H1 (cell line): Measurements from ENCODE around the gene DPY19L3. TPM values are rescaled to one million over a fixed set of nuclear protein-coding genes. Genes with fewer than 3 reads are reported as not detected.

ENCODE experiments used
- CTCF ChIA-PET: fragments of 300-600 bp; sonication (Branson Sonifier 250); formaldehyde crosslinking; loops from one replicate; lab custom pipeline; 2021; ENCODE audit not compliant: partially characterized antibody; lab: Charles Lee
- POLR2A ChIA-PET: fragments of 300-600 bp; sonication (Branson Sonifier 250); formaldehyde crosslinking; loops from one replicate; lab custom pipeline; 2021; ENCODE audit warnings: inconsistent platforms; ENCODE audit not compliant: partially characterized antibody; lab: Charles Lee
- DNase-seq, 2 experiments: peaks; one replicate each; pipeline versions ENCODE4 v3.0.0 to v3.0.0-alpha.2; 2010 to 2022; ENCODE audit warnings: low spot score in 2 of 2, low read depth in 1 of 2, mixed read lengths in 1 of 2
- FAIRE-seq: peaks from 2 replicates; lab custom pipeline; 2011; peaks lifted over from hg19 to GRCh38; lab: Jason Lieb, UNC
- H2AFZ ChIP-seq: 2 replicates; pipeline ENCODE4 v1.8.1; 2012; ENCODE audit warnings: low read length, inconsistent platforms
- H2AK5ac ChIP-seq: 2 replicates; pipeline ENCODE4 v1.6.1; 2013; ENCODE audit warnings: low read depth, low read length
- H2BK120ac ChIP-seq: replicated peaks from 2 replicates; pipeline ENCODE3; 2013; ENCODE audit warnings: low read depth, low read length, inconsistent platforms
- H2BK12ac ChIP-seq: 2 replicates; pipeline ENCODE4 v1.6.1; 2013; ENCODE audit warnings: low read depth, low read length
- H2BK15ac ChIP-seq: 2 replicates; pipeline ENCODE4 v1.6.1; 2013; ENCODE audit warnings: low read length
- H2BK20ac ChIP-seq: 2 replicates; pipeline ENCODE4 v1.6.1; 2013; ENCODE audit warnings: low read length
- H2BK5ac ChIP-seq: 2 replicates; pipeline ENCODE4 v1.6.1; 2013; ENCODE audit warnings: low read depth, low read length
- H3K14ac ChIP-seq: 2 replicates; pipeline ENCODE4 v1.6.1; 2013; ENCODE audit warnings: inconsistent platforms; ENCODE audit not compliant: insufficient read length
- H3K18ac ChIP-seq: 2 replicates; pipeline ENCODE4 v1.6.1; 2013; ENCODE audit warnings: low read length; ENCODE audit errors: extremely low read depth
- H3K23ac ChIP-seq: 2 replicates; pipeline ENCODE4 v1.6.1; 2013; ENCODE audit warnings: inconsistent platforms; ENCODE audit not compliant: insufficient read length
- H3K23me2 ChIP-seq: 2 replicates; pipeline ENCODE4 v1.6.1; 2013; ENCODE audit warnings: low read depth, low read length
- H3K27ac ChIP-seq: 2 replicates; pipeline ENCODE4 v1.6.1; 2011; ENCODE audit warnings: low read depth, low read length, inconsistent platforms
- H3K27me3 ChIP-seq, 4 experiments: replicated peaks in 1 of 4; 1 replicate in 1 of 4; 2 replicates in 3 of 4; pipeline versions ENCODE4 v1.6.1 to v1.8.1; 2011 to 2013; ENCODE audit warnings: low read length in 3 of 4, mild to moderate bottlenecking in 3 of 4, inconsistent platforms in 2 of 4, mixed read lengths in 2 of 4, moderate library complexity in 1 of 4; ENCODE audit not compliant: control insufficient read depth in 3 of 4, insufficient read depth in 3 of 4; ENCODE audit errors: extremely low read depth in 1 of 4
- H3K36me3 ChIP-seq, 4 experiments: 2 replicates each; pipeline versions ENCODE4 v1.6.1 to v1.8.1; 2011 to 2013; ENCODE audit warnings: mild to moderate bottlenecking in 4 of 4, low read length in 3 of 4, moderate library complexity in 2 of 4, control low read depth in 1 of 4, inconsistent platforms in 1 of 4; ENCODE audit not compliant: insufficient read depth in 4 of 4, control insufficient read depth in 2 of 4
- H3K4ac ChIP-seq: replicated peaks from 2 replicates; pipeline ENCODE3; 2013; ENCODE audit warnings: low read length, low read depth, mixed read lengths, inconsistent platforms; ENCODE audit not compliant: insufficient read length
- H3K4me1 ChIP-seq, 4 experiments: replicated peaks in 1 of 4; 1 replicate in 1 of 4; 2 replicates in 3 of 4; pipeline versions ENCODE4 v1.6.1 to v1.8.1; 2011 to 2013; ENCODE audit warnings: low read length in 3 of 4, inconsistent platforms in 2 of 4, mixed read lengths in 1 of 4; ENCODE audit not compliant: insufficient read depth in 4 of 4, control insufficient read depth in 3 of 4
- H3K4me2 ChIP-seq, 2 experiments: 2 replicates each; pipeline versions ENCODE4 v1.6.1 to v1.8.1; 2011 to 2013; ENCODE audit warnings: low read depth in 2 of 2, low read length in 2 of 2, control low read depth in 1 of 2, inconsistent platforms in 1 of 2, mild to moderate bottlenecking in 1 of 2; ENCODE audit not compliant: insufficient read depth in 1 of 2
- H3K4me3 ChIP-seq, 4 experiments: fragments of 200-600, 300-600 bp in 1 of 4; sonication (generic), shearing (Covaris generic), sonication (Bioruptor Twin) in 1 of 4; 2 replicates each; pipeline versions ENCODE4 v1.5.1 to v1.8.1; 2011 to 2016; ENCODE audit warnings: low read length in 4 of 4, low read depth in 3 of 4, control low read depth in 2 of 4, inconsistent platforms in 2 of 4, mild to moderate bottlenecking in 2 of 4, mixed read lengths in 1 of 4, moderate library complexity in 1 of 4; ENCODE audit not compliant: insufficient read depth in 2 of 4; ENCODE audit errors: extremely low read depth in 1 of 4
- H3K56ac ChIP-seq: replicated peaks from 2 replicates; pipeline ENCODE3; 2013; ENCODE audit warnings: low read depth, mild to moderate bottlenecking, mixed read lengths, low read length, inconsistent platforms; ENCODE audit not compliant: insufficient read length
- H3K79me1 ChIP-seq: 2 replicates; pipeline ENCODE4 v1.6.1; 2013; ENCODE audit warnings: low read depth, low read length, control low read depth
- H3K79me2 ChIP-seq, 2 experiments: 2 replicates each; pipeline versions ENCODE4 v1.6.1 to v1.8.1; 2012 to 2013; ENCODE audit warnings: low read length in 2 of 2, mild to moderate bottlenecking in 2 of 2, inconsistent platforms in 1 of 2; ENCODE audit not compliant: insufficient read depth in 2 of 2, control insufficient read depth in 1 of 2
- H3K9ac ChIP-seq, 4 experiments: replicated peaks in 1 of 4; 1 replicate in 1 of 4; 2 replicates in 3 of 4; pipeline versions ENCODE4 v1.6.1 to v1.8.1; 2011 to 2013; ENCODE audit warnings: low read depth in 3 of 4, low read length in 3 of 4, control low read depth in 2 of 4, mild to moderate bottlenecking in 2 of 4, moderate library complexity in 2 of 4, inconsistent platforms in 1 of 4; ENCODE audit errors: extremely low read depth in 1 of 4
- H3K9me3 ChIP-seq, 2 experiments: 2 replicates each; pipeline versions ENCODE4 v1.6.1 to v1.8.1; 2012 to 2013; ENCODE audit warnings: mild to moderate bottlenecking in 2 of 2, moderate library complexity in 2 of 2, control low read depth in 1 of 2, inconsistent platforms in 1 of 2, low read depth in 1 of 2, low read length in 1 of 2, mixed read lengths in 1 of 2; ENCODE audit not compliant: insufficient read depth in 2 of 2
- H4K20me1 ChIP-seq, 2 experiments: replicated peaks in 1 of 2; 2 replicates each; pipeline versions ENCODE3 to v1.8.1; 2011 to 2013; ENCODE audit warnings: inconsistent platforms in 2 of 2, low read length in 2 of 2, mild to moderate bottlenecking in 1 of 2; ENCODE audit not compliant: insufficient read depth in 2 of 2, control insufficient read depth in 1 of 2
- H4K5ac ChIP-seq: 2 replicates; pipeline ENCODE4 v1.6.1; 2013; ENCODE audit warnings: low read length, low read depth, mixed read lengths, inconsistent platforms; ENCODE audit not compliant: insufficient read length
- H4K8ac ChIP-seq: 2 replicates; pipeline ENCODE4 v1.8.0; 2013; ENCODE audit warnings: mild to moderate bottlenecking, moderate library complexity, low read length, inconsistent platforms; ENCODE audit not compliant: insufficient read depth; ENCODE audit errors: extremely low read depth
- H4K91ac ChIP-seq: replicated peaks from 2 replicates; pipeline ENCODE3; 2013; ENCODE audit warnings: low read length, mixed read lengths, inconsistent platforms; ENCODE audit not compliant: insufficient read length
- ATF3 ChIP-seq: IDR thresholded peaks from 2 replicates; pipeline ENCODE4 v1.6.1; 2011; ENCODE audit warnings: low read depth, mild to moderate bottlenecking, low read length; ENCODE audit not compliant: insufficient read depth
- CTBP2 ChIP-seq: IDR thresholded peaks from 2 replicates; pipeline ENCODE4 v1.7.0; 2011; ENCODE audit warnings: borderline replicate concordance, mild to moderate bottlenecking, moderate library complexity, mixed read lengths, low read length; ENCODE audit not compliant: insufficient read depth, insufficient read length
- MAX ChIP-seq: IDR thresholded peaks from 2 replicates; pipeline ENCODE4 v1.6.1; 2012; ENCODE audit warnings: inconsistent platforms
- NANOG ChIP-seq: IDR thresholded peaks from 2 replicates; pipeline ENCODE4 v1.6.1; 2011; ENCODE audit warnings: low read length, low read depth, mild to moderate bottlenecking, inconsistent platforms; ENCODE audit not compliant: insufficient read depth, poor library complexity, severe bottlenecking
- RAD21 ChIP-seq, 2 experiments: IDR thresholded peaks in 1 of 2; conservative IDR thresholded peaks in 1 of 2; 2 replicates each; pipeline ENCODE4 v1.6.1; 2011; ENCODE audit warnings: low read depth in 2 of 2, low read length in 2 of 2, improper control_type of control experiment in 1 of 2, inconsistent platforms in 1 of 2, mild to moderate bottlenecking in 1 of 2, moderate library complexity in 1 of 2
- TAF1 ChIP-seq: IDR thresholded peaks from 2 replicates; pipeline ENCODE4 v1.6.1; 2011; ENCODE audit warnings: mild to moderate bottlenecking, low read depth, low read length
- TCF12 ChIP-seq: IDR thresholded peaks from 2 replicates; pipeline ENCODE4 v1.6.1; 2011; ENCODE audit warnings: low read depth, mild to moderate bottlenecking, low read length
- WGBS, 2 experiments: shearing (Covaris generic) in 1 of 2; methylation state at CpG; one replicate each; pipeline versions ENCODE4 v1.1.6 to v1.1.7; 2013 to 2015; ENCODE audit warnings: low lambda C conversion rate in 2 of 2, mixed read lengths in 2 of 2, inconsistent platforms in 1 of 2, low coverage in 1 of 2, missing lambda C conversion rate in 1 of 2; ENCODE audit not compliant: insufficient replicate concordance in 2 of 2, insufficient coverage in 1 of 2, insufficient read length in 1 of 2; ENCODE audit errors: extremely low coverage in 1 of 2, missing lambda C conversion rate in 1 of 2; 5-methylcytosine and 5-hydroxymethylcytosine counted together
- polyA plus RNA-seq, 7 experiments: library from polyadenylated mRNA; depleted of rRNA in 3 of 7; stranded (reverse) in 5 of 7; unstranded in 2 of 7; fragments of >200 nt in 5 of 7; fragments of 200-250 nt in 2 of 7; gene quantifications; 1 replicate in 5 of 7; 2 replicates in 1 of 7; 4 replicates in 1 of 7; pipeline versions ENCODE4 v1.2.1 to v1.2.3, GENCODE V29; 2011 to 2013; ENCODE audit warnings: missing spikeins in 2 of 7, mixed read lengths in 2 of 7
- total RNA-seq: library from RNA; stranded (reverse); fragmentation: NEBNext Ultra II Directional; extraction: Animal tissue kit (Norgen Biotek cat#: 25700); gene quantifications from 2 replicates; pipeline ENCODE4 v1.2.1, GENCODE V29; 2021

The DPY19L3 gene
- total and polyA plus RNA-seq, 2 of the 8 experiments (the other 6 are each of a cell fraction or from before 2014, with no cell fraction given) = 35.3 to 60.2 TPM

- Histone ChIP-seq H3K4me3 (no peak overlapping the region), H2BK15ac (no peak overlapping the region), H4K5ac (no peak overlapping the region), H2AFZ (no peak overlapping the region), H4K8ac (no peak overlapping the region), H3K36me3 (peaks cover 9 to 43% (median 29%) of the 10 kb centered on the region in 4 experiments), H2BK12ac (no peak overlapping the region), H3K27ac (no peak overlapping the region), H3K4ac (no peak overlapping the region), H3K14ac (no peak overlapping the region), H4K91ac (no peak overlapping the region), H2AK5ac (no peak overlapping the region), H3K23me2 (no peaks in the 10 kb centered on the region), H3K79me1 (no peaks in the 10 kb centered on the region; the same call in 1 of the 2 replicates), H3K4me2 (no peak overlapping the region), H3K79me2 (peaks cover 0 to 7% of the 10 kb centered on the region in 2 experiments; a peak in 1 of 4 replicates), H2BK5ac (no peak overlapping the region), H3K9ac (no peak overlapping the region), H3K56ac (no peak overlapping the region), H3K23ac (no peak overlapping the region), H2BK20ac (no peak overlapping the region), H4K20me1 (peaks cover 0 to 3% of the 10 kb centered on the region in 2 experiments), H3K4me1 (no peaks in the 10 kb centered on the region), H2BK120ac (no peak overlapping the region), H3K18ac (no peak overlapping the region), H3K27me3 (no peaks in the 10 kb centered on the region), H3K9me3 (no peaks in the 10 kb centered on the region)
- FAIRE-seq (no peak), DNase-seq (no peak)
- POLR2A ChIA-PET = no interaction called here
- CTCF ChIA-PET = no interaction called here
- no peak for TF ChIP-seq TAF1
- TF ChIP-seq CTBP2 = no peak
- TF ChIP-seq ATF3 = no peak
- TF ChIP-seq TCF12 = no peak
- TF ChIP-seq MAX = no peak
- TF ChIP-seq NANOG = no peak
- TF ChIP-seq RAD21 (IDR thresholded peaks at IDR 0.05 in 1 of 2, conservative IDR thresholded peaks at IDR 0.05 in 1 of 2; ENCODE audit: low read depth in 2 of 2, low read length in 2 of 2) = no peak
- WGBS, 2 experiments = 95% methylated on average over 5 of the region's 5 CpGs; no CpG with 5 or more reads in 1 of the 2 experiments
Observed at GRCh38 chr19:32415246-32415645, 9.7 kb downstream of the DPY19L3 start.
